Neural progenitor cell (in vitro differentiated cells): ENCODE data around the gene TMEM128. TPM values are rescaled to one million over a fixed set of nuclear protein-coding genes. Genes with fewer than 3 reads are reported as not detected.

Experiments
- DNase-seq: peaks from one replicate; pipeline ENCODE4 v3.0.0-alpha.2; 2016; ENCODE audit warnings: low spot score
- H2AFZ ChIP-seq: fragments of 200-600 bp; sonication (generic); replicated peaks from 2 replicates; pipeline ENCODE4 v1.6.1; 2016; ENCODE audit warnings: antibody characterized with exemption
- H3F3A ChIP-seq: fragments of 200-600 bp; sonication (generic); 2 replicates; pipeline ENCODE4 v1.6.1; 2016; ENCODE audit warnings: antibody characterized with exemption, low read depth
- H3K27ac ChIP-seq: fragments of 200-600 bp; sonication (generic); 2 replicates; pipeline ENCODE4 v1.5.1; 2016; ENCODE audit warnings: mild to moderate bottlenecking
- H3K27me3 ChIP-seq: fragments of 200-600 bp; sonication (generic); 2 replicates; pipeline ENCODE4 v1.6.1; 2016; ENCODE audit warnings: mild to moderate bottlenecking, moderate library complexity
- H3K36me3 ChIP-seq: fragments of 200-600 bp; sonication (generic); 2 replicates; pipeline ENCODE4 v1.5.1; 2016
- H3K4me1 ChIP-seq: fragments of 200-600 bp; sonication (generic); 2 replicates; pipeline ENCODE4 v1.6.1; 2016; ENCODE audit warnings: mixed run types
- H3K4me2 ChIP-seq: fragments of 200-600 bp; sonication (generic); 2 replicates; pipeline ENCODE4 v1.6.1; 2016
- H3K4me3 ChIP-seq: fragments of 200-600 bp; sonication (generic); 2 replicates; pipeline ENCODE4 v1.5.1; 2016
- H3K79me2 ChIP-seq: fragments of 200-600 bp; sonication (generic); 2 replicates; pipeline ENCODE4 v1.6.1; 2016; ENCODE audit warnings: low read depth
- H3K9ac ChIP-seq: fragments of 200-600 bp; sonication (generic); 2 replicates; pipeline ENCODE4 v1.6.1; 2016
- H3K9me3 ChIP-seq: fragments of 200-600 bp; sonication (generic); 2 replicates; pipeline ENCODE4 v1.5.1; 2016; ENCODE audit warnings: low read depth
- H4K20me1 ChIP-seq: fragments of 200-600 bp; sonication (generic); 2 replicates; pipeline ENCODE4 v1.6.1; 2016; ENCODE audit warnings: low read depth
- H3K27ac Mint-ChIP-seq: 3 replicates; pipeline ENCODE4 v1.8.0; 2021; ENCODE audit warnings: mixed read lengths
- H3K27me3 Mint-ChIP-seq: 2 replicates; pipeline ENCODE4 v1.8.0; 2022; ENCODE audit warnings: low read depth, mild to moderate bottlenecking, inconsistent platforms, moderate library complexity, mixed read lengths; ENCODE audit not compliant: insufficient read depth
- H3K36me3 Mint-ChIP-seq: 3 replicates; pipeline ENCODE4 v1.8.0; 2021; ENCODE audit warnings: mixed read lengths
- H3K4me1 Mint-ChIP-seq: 3 replicates; pipeline ENCODE4 v1.8.0; 2021; ENCODE audit warnings: mixed read lengths
- H3K4me3 Mint-ChIP-seq: 3 replicates; pipeline ENCODE4 v1.8.0; 2021; ENCODE audit warnings: mild to moderate bottlenecking, moderate library complexity, mixed read lengths
- H3K9me3 Mint-ChIP-seq: 3 replicates; pipeline ENCODE4 v1.8.0; 2020; ENCODE audit warnings: mixed read lengths
- CTCF ChIP-seq: fragments of 200-600 bp; sonication (generic); IDR thresholded peaks from 2 replicates; pipeline ENCODE4 v1.5.1; 2017; ENCODE audit warnings: antibody characterized with exemption, mild to moderate bottlenecking
- EZH2 ChIP-seq: fragments of 200-600 bp; sonication (generic); IDR thresholded peaks from 2 replicates; pipeline ENCODE4 v1.6.1; 2017; ENCODE audit warnings: antibody characterized with exemption, mild to moderate bottlenecking, moderate library complexity
- EZH2phosphoT487 ChIP-seq: fragments of 200-600 bp; sonication (generic); IDR thresholded peaks from 2 replicates; pipeline ENCODE4 v1.6.1; 2017; ENCODE audit warnings: antibody characterized with exemption
- total RNA-seq: library from RNA; depleted of rRNA; stranded (reverse); fragments of >200 nt; gene quantifications from 2 replicates; pipeline ENCODE4 v1.2.3, GENCODE V29; 2015; ENCODE audit warnings: low replicate concordance

TMEM128 gene
- total RNA-seq, 1 donor from 2014 or later, result 89.3 TPM

- TF ChIP-seq CTCF, result no peak
- no peak for TF ChIP-seq EZH2phosphoT487
- no peak for TF ChIP-seq EZH2
- no peak overlapping the region for H3K27ac ChIP-seq
- H3K36me3 Mint-ChIP-seq, result no peaks in the 10 kb centered on the region
- no peaks in the 10 kb centered on the region for H3K36me3 ChIP-seq
- no peak overlapping the region for H3K9ac ChIP-seq
- no peaks in the 10 kb centered on the region for H3K9me3 ChIP-seq
- no peak overlapping the region for H3K27ac Mint-ChIP-seq
- peaks cover 8% of the 10 kb centered on the region for H3F3A ChIP-seq
- no peaks in the 10 kb centered on the region for H3K27me3 ChIP-seq
- H2AFZ ChIP-seq, result no peak overlapping the region
- H3K79me2 ChIP-seq, result no peaks in the 10 kb centered on the region
- H3K4me3 ChIP-seq, result no peak overlapping the region
- H3K4me1 ChIP-seq, result peaks cover 9% of the 10 kb centered on the region
- DNase-seq, result no peak
- H3K4me1 Mint-ChIP-seq, result peaks cover 8% of the 10 kb centered on the region
- H3K4me3 Mint-ChIP-seq, result no peak overlapping the region
- peaks cover 2% of the 10 kb centered on the region for H3K9me3 Mint-ChIP-seq
- H3K27me3 Mint-ChIP-seq, result peaks cover 3% of the 10 kb centered on the region
- no peak overlapping the region for H3K4me2 ChIP-seq
- no peaks in the 10 kb centered on the region for H4K20me1 ChIP-seq
Measured at GRCh38 chr4:4204401-4204745, 43.6 kb downstream of the TMEM128 start.

- Histone ChIP-seq H2AFZ (no peak overlapping the region), H4K20me1 (no peaks in the 10 kb centered on the region), H3F3A (peaks cover 8% of the 10 kb centered on the region), H3K79me2 (no peaks in the 10 kb centered on the region), H3K4me2 (no peak overlapping the region), H3K9ac (no peak overlapping the region), H3K27me3 (no peaks in the 10 kb centered on the region), H3K4me1 (peaks cover 9% of the 10 kb centered on the region), H3K9me3 (no peaks in the 10 kb centered on the region), H3K27ac (no peak overlapping the region), H3K36me3 (no peaks in the 10 kb centered on the region), H3K4me3 (no peak overlapping the region)
- peaks cover 2% of the 10 kb centered on the region for H3K9me3 Mint-ChIP-seq
- TF ChIP-seq CTCF (no peak), EZH2 (no peak), EZH2phosphoT487 (no peak)
- peaks cover 8% of the 10 kb centered on the region for H3K4me1 Mint-ChIP-seq
- H3K4me3 Mint-ChIP-seq, result no peak overlapping the region
- H3K36me3 Mint-ChIP-seq, result no peaks in the 10 kb centered on the region
- H3K27ac Mint-ChIP-seq, result no peak overlapping the region
- DNase-seq, result no peak
- peaks cover 2% of the 10 kb centered on the region for H3K27me3 Mint-ChIP-seq
Measured at GRCh38 chr4:4203688-4204400, 44.2 kb downstream of the TMEM128 start.

- DNase-seq, result no peak
- no peaks in the 10 kb centered on the region for H3K27me3 ChIP-seq
- no peak overlapping the region for H3K9ac ChIP-seq
- H3K9me3 ChIP-seq, result no peaks in the 10 kb centered on the region
- no peak overlapping the region for H3K4me3 Mint-ChIP-seq
- no peaks in the 10 kb centered on the region for H3K79me2 ChIP-seq
- peaks cover 8% of the 10 kb centered on the region for H3F3A ChIP-seq
- peaks cover 9% of the 10 kb centered on the region for H3K4me1 ChIP-seq
- H4K20me1 ChIP-seq, result no peaks in the 10 kb centered on the region
- H3K27ac Mint-ChIP-seq, result no peak overlapping the region
- no peak for TF ChIP-seq CTCF
- TF ChIP-seq EZH2, result no peak
- no peak for TF ChIP-seq EZH2phosphoT487
- H3K27ac ChIP-seq, result no peak overlapping the region
- no peak overlapping the region for H3K4me3 ChIP-seq
- H3K9me3 Mint-ChIP-seq, result peaks cover 2% of the 10 kb centered on the region
- H3K36me3 Mint-ChIP-seq, result no peaks in the 10 kb centered on the region
- peaks cover 2% of the 10 kb centered on the region for H3K27me3 Mint-ChIP-seq
- H3K4me2 ChIP-seq, result no peak overlapping the region
- peaks cover 8% of the 10 kb centered on the region for H3K4me1 Mint-ChIP-seq
- no peaks in the 10 kb centered on the region for H3K36me3 ChIP-seq
- H2AFZ ChIP-seq, result no peak overlapping the region
Measured at GRCh38 chr4:4202510-4202909, 45.5 kb downstream of the TMEM128 start.
